ENCODE measurements around the gene ANKZF1.

GRCh38 chr2:219206328-219207133, 23.1 kb upstream of the ANKZF1 start, which contains the start of gene ZFAND2B:
- peak; percentile 98 for TF ChIP-seq POLR2A (IDR thresholded peaks at IDR 0.05; ENCODE audit: low read depth, low read length)
- TF ChIP-seq TAF1 (IDR thresholded peaks at IDR 0.05; ENCODE audit: borderline replicate concordance, low read depth, low read length) = peak; percentile 87

All from GM12892 (cell line).